GM06990 (cell line): ENCODE data around the gene RAB6B.
A peak's percentile ranks its signal among the peaks of the same experiment; 100 is the strongest.

Experiments
- DNase-seq: peaks from one replicate; pipeline ENCODE4 v3.0.0-alpha.2; 2011; ENCODE audit not compliant: insufficient read length; ENCODE audit errors: extremely low read depth
- H3K27me3 ChIP-seq: replicated peaks from 2 replicates; pipeline ENCODE4 v1.6.0; 2011; ENCODE audit warnings: low read length; ENCODE audit not compliant: control insufficient read depth, insufficient read depth
- H3K36me3 ChIP-seq: 2 replicates; pipeline ENCODE4 v1.5.1; 2011; ENCODE audit warnings: low read length; ENCODE audit not compliant: control insufficient read depth, insufficient read depth
- H3K4me3 ChIP-seq: replicated peaks from 2 replicates; pipeline ENCODE4 v1.5.1; 2011; ENCODE audit warnings: low read depth, mild to moderate bottlenecking, control low read depth, low read length
- TF ChIP-seq, protein P1 (sequence below): IDR thresholded peaks from 2 replicates; pipeline ENCODE4 v1.5.1; 2011; ENCODE audit warnings: low read length, control low read depth, mild to moderate bottlenecking, inconsistent platforms; ENCODE audit not compliant: insufficient read depth, poor library complexity, severe bottlenecking

The RAB6B gene

DNA sequence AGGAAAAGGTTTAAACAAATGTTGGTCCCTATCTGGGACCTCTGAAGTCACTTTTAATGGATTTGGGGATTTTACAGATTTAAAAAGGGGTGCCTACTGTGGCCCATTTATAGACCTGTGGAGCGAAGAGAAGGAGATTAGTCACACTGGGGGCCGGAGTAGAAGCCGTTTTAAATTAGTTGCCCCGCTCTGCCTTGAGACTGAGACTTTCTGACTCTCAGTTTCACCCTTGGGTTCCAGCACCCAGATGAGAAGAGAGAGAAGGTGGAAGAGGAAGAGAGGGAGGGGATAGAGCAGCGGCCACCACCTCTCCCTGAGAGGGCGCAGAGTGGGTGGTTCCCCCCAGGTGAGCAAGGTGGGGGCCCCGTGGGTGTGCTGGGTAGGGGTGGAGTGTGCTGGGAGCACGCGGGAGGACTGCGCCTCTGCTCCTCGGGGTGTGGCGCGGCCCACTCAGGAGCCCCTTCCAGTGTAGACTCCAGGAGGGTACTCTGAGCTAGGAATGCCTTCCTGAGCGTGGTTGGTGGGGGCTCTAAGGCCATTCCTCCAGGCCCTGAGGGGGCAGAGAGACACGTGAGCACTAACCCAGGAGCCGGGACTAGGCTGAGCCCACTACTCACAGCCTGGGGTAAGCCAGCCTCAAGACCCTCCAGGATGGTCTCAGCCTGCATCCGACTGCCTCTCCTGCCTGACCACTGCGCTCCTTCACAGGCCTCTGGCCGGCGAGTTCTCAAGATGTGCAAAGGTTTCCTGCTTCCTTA is 32.6 kb upstream of the RAB6B start:
- Histone ChIP-seq H3K27me3 (no peaks in the 10 kb centered on the region), H3K36me3 (no peaks in the 10 kb centered on the region), H3K4me3 (no peak overlapping the region)
- TF ChIP-seq, protein P1, sequence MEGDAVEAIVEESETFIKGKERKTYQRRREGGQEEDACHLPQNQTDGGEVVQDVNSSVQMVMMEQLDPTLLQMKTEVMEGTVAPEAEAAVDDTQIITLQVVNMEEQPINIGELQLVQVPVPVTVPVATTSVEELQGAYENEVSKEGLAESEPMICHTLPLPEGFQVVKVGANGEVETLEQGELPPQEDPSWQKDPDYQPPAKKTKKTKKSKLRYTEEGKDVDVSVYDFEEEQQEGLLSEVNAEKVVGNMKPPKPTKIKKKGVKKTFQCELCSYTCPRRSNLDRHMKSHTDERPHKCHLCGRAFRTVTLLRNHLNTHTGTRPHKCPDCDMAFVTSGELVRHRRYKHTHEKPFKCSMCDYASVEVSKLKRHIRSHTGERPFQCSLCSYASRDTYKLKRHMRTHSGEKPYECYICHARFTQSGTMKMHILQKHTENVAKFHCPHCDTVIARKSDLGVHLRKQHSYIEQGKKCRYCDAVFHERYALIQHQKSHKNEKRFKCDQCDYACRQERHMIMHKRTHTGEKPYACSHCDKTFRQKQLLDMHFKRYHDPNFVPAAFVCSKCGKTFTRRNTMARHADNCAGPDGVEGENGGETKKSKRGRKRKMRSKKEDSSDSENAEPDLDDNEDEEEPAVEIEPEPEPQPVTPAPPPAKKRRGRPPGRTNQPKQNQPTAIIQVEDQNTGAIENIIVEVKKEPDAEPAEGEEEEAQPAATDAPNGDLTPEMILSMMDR: no peak
- no peak for DNase-seq

DNA sequence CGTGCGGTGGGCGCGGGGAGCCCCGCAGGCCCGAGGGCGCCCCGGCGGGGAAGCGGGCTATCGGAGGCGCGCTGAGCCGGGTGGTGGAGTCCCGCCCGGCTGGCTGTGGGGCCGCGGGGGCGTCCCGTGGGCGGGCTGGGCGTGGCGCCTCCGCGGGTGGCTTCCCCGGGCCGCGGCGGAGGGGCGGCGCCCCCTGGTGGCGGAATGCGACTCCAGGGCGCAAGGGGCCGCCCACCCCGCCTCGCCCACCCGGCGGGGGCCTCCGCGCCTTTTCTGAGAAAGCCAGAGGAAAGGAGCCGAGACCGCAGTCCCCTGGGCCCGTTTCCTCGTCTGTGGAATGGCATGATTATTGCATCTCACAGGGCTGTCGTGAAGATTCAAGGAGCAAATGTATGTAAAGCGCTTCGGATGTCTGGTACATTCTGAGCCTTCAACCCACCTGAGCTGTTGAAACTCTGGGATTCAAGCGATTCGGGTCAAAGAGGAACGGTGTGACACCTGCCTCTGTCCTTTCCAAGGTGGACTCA is 31.9 kb upstream of the RAB6B start:
- peak; percentile 73 for DNase-seq
- TF ChIP-seq, protein P1: peak; percentile 58
- Histone ChIP-seq H3K27me3 (no peaks in the 10 kb centered on the region), H3K4me3 (peak overlapping the region; percentile 48), H3K36me3 (no peaks in the 10 kb centered on the region)

DNA sequence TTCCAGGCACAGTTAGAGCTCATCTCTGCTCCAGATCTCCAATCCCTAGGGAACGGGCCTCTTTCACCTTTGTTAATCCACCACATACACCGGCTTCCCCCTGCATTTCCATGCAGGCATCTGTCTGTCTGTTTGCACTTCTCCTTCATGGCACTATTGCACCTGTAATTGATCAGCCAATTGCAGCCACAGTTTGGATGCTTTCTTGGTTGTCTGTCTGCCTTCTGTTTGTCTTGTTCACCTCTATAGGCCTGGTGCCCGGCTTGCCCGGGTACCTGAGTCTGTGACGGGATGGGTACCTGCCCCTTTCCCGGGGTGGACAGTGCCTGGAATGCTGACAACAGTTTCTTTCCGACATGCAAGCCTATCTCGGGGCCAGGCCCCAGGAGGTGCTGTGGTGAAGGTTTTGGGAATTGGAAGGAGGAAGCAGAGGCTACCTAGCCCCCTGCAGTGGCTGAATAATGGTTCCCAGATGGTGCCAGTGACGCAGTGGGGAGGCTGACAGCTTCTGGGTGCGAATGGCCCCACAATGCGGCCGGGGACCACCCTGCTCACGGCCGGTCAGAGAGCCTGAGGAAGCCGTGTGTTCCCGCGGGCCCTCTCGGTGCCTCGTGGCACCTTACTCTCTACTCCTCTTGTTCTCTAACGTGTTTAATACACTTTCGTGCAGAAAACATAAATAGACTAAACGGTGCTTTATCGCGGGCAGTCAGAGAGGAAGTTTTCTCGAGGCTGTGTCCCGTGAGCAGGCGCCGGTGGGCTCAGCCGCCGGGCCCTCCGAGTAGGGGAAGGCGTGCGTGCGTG is 31.3 kb upstream of the RAB6B start:
- Histone ChIP-seq H3K27me3 (no peaks in the 10 kb centered on the region), H3K4me3 (peak overlapping the region; percentile 48), H3K36me3 (no peaks in the 10 kb centered on the region)
- TF ChIP-seq, protein P1: no peak
- DNase-seq: peak; percentile 19

DNA sequence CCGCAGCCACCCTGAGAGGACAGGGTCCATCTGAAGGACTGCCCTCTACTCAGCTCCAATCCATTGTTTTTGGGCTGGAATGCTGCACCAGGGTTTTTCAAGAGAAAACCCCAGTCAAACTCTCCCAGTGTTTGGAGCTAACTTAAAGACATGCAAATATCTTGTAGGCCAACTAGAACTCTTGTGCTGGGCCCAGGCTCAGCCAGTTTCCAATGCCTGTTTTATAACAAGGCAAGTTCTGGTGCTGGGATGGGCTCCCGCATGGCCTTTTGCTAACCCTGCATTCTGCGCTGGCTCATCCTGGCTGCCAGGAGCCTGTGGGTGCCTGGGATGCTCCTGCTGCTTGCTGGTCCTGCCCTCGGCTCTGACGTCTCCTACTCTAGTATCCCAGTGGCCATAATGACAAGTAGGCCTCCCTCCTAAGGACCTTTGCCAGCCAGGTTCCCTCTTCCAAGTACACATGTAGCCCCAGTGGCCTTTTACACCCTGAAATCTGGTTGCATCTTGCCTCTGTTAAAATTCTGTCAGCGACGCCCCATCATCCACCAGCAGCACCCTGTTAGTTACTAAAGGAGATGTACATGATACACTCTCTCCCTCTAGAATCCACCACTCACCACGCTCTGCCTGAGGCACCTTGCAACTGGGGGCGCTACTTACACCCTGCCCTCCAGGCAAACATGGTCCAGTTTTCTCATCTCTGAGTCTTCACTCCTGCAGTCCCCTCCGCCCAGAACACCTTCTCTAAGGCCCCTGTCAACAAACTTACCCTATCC is 30.5 kb upstream of the RAB6B start:
- H3K36me3 ChIP-seq: no peaks in the 10 kb centered on the region
- no peak for DNase-seq
- TF ChIP-seq, protein P1: no peak
- no peak overlapping the region for H3K4me3 ChIP-seq
- H3K27me3 ChIP-seq: no peaks in the 10 kb centered on the region

DNA sequence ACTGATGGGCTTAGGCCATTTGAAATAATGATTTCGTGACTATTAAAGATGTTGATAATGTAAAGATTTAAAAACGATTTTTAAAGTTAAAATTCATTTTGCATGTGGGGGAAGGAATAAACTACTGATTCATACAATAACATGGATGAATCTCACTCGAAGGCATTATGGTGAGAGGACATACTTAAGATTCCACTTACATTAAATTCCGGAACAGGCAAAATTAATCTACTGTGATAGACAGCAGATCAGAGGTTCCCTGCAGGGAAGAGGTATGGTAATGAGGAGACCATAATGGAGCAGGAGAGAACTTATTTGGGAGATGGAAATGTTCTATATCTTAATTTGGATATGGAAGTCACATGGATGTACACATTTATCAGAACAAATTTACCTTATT is 28.4 kb upstream of the RAB6B start:
- Histone ChIP-seq H3K36me3 (no peaks in the 10 kb centered on the region), H3K4me3 (no peak overlapping the region), H3K27me3 (no peaks in the 10 kb centered on the region; the same call in 1 of the 2 replicates)
- TF ChIP-seq, protein P1: no peak
- no peak for DNase-seq
